GM21526 (cell line): ENCODE measurements around the gene CASP8.
A peak's percentile ranks its signal among the peaks of the same experiment; 100 is the strongest.

Source experiments
- ATAC-seq: cut with Tn5 transposase; IDR thresholded peaks from one replicate; pipeline ENCODE4 v1.9.1; 2021; ENCODE audit warnings: moderate library complexity; ENCODE audit not compliant: unreplicated experiment, low FRiP score

Gene CASP8

DNA sequence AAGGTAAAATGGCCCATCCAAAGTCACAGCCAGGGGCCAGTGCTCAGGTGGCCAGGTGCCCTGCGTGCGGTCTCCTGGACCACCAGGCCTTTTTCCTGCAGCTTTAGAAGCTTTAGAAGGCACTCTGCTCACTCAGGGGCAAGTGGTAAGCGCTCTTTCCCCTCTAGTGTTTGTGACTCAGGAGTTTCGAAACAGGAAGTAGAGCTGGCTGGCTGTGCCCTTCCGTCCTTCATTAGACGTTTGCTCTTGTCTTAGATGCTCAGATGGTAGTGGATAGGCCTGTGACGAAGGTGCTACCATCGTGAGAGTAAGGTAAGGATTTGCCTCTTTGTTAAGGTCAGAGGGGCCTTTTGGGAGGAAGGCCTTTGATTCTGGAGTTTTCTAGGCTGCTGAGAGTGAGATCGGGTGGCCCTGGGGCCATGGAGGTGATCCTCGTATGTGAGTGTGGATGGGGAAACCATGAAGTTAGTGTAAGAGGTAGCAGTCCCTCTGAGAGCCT, at the start of gene CASP8:
Gene CASP8, plus strand, starts transcription at position 235 of the 499 bp plus-strand sequence. CDS start 5,951 bp downstream, outside the sequence.
- ATAC-seq: peak; percentile 36

DNA sequence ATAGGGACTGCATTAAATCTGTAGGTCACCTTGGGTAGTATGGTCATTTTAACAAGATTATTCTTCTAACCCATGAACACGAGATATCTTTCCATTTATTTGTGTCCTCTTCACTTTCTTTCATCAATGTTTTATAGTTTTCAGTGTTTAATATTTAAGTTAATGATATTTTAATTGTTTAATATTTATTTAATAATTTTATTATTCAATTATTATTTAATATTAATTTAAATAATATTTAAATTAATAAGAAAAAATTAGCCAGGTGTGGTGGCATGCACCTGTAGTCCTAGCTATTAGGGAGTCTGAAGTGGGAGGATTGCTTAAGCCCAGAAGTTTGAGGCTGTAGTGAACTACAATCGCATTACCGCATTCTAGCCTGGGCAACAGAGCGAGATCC, 44.4 kb upstream of the CASP8 start:
- no peak for ATAC-seq

DNA sequence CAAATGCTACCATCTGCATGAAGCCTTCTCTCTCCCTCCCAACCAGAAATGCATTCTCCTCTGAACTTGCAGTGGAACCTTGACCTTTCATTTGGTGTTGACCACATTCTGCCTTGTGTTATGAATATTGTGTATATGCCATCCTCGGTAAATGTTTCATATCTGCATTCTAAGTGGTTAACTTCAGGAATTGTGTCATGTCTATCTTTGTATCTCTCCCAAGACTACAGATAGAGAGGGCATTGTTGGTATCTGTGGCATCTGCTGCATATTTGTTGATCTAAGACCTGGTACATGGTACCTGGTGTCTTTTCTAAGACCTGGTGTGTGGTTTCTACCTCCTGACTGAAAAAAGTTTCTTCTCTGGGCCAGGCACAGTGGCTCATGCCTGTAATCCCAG, 43.4 kb upstream of the CASP8 start:
- no peak for ATAC-seq

DNA sequence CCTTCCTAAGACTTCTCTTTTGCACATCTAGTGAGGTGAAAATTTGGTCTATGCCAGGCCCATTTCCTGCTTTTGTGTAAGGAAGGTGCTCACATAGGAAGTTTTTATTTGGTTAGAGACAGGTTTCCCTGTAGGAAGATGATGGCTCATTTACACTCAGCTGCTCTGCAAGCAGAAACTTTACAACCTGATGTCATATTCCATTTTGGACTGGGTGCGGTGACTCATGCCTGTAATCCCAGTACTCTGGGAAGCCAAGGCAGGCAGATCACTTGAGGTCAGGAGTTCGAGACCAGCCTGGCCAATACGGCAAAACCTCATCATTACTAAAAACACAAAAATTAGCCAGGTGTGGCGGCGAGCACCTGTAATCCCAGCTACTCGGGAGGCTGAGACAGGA, 41.6 kb upstream of the CASP8 start:
- no peak for ATAC-seq

DNA sequence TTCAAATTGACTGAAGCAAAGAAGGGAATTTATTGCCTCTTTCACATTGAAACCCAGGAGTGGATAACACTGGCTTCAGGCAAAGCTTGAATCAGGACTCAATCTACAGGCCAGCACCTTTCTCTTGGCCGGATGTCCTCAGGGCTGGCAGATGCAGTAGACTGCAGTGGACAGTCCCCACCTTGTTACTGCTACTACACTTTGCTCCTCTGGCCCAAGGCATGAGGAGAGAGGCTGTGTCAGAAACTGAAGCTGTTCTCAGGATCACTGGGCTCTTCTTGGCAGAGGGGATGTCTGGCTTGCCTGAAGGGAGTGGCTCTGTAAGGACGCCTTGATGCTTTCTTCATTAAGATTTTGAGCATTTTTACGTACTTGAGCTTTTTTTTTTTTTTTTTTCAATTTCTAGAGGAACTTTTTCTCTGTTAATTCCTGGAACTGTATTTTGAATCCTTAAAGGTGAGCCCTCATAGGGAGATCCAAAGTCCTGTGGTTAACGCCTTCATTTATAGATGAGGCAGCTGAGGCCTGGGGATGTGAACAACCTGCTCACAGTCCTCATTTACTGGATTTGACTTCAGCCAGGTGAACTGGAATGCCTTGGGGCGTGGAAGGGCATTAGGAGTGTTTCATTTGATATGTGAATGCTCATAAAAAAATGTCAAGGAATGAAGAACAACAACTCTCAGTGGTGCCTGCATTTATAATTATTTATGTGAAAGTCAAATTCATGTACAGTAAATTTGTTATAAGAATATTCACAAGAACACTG, 40.8 kb upstream of the CASP8 start:
- no peak for ATAC-seq

DNA sequence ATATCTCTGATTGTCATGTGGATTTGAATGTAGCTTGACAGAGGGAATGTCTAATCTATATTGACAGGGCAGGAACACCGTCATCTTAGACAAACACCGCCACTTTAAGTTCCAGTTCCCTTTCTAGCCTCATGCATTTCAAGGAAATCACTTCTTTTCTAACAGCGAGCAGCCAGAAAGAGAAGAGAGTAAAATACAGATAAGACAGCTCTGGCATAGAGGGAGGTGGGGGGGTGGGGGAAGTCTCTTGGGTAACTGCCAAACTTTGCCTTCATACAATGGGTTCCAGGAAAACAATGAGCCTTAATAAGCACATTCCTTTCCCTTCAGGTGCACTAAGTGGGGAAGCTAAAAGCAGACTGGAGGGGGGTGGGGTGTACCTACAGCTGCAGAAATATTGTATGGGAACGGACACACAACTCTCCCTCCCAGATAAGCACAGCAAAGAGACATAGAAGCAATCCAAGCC, 40.2 kb upstream of the CASP8 start:
- no peak for ATAC-seq

DNA sequence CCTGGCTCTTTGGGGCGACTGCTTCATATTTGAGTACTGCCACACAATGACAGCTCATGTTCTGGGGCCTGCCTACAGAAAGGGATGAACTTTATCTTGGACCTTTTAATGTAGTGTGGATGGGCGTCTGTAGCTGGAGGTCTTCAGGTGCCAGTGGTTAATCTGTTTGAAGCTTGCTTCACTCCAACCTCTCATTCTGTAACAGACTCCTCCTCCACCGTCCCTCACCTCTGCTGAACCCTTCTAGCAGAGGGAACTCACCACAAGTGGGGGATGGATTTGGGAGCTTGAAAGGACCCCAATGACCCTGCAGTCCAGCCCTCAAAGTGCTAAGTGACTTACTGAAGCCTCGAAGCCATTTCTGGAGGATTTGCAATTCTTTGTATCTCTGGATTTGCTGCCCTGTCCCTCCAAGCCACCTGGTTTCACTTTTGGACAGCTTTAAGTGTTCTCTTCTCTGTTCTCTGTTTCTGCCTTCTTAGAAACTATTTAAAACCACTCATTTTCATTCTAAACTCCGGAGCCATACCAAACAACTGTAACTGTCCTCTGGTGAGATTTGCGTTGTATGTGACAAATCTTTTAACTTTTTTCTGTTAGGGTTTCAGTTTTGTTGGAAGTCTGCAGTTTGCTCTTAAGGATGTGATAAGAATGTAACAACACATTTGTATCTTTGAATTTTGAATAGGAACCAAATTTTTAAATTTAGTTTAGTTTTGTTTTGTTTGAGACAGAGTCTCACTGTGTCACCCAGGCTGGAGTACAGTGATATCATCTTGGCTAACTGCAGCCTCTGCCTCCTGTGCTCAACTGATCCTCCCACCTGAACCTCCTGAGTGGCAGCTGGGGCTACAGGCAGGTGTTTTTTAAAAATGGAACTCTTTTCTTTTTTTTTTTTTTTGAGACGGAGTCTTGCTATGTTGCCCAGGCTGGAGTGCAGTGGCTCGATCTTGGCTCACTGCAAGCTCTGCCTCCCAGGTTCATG, 37.0 kb upstream of the CASP8 start:
- ATAC-seq: peak; percentile 85

DNA sequence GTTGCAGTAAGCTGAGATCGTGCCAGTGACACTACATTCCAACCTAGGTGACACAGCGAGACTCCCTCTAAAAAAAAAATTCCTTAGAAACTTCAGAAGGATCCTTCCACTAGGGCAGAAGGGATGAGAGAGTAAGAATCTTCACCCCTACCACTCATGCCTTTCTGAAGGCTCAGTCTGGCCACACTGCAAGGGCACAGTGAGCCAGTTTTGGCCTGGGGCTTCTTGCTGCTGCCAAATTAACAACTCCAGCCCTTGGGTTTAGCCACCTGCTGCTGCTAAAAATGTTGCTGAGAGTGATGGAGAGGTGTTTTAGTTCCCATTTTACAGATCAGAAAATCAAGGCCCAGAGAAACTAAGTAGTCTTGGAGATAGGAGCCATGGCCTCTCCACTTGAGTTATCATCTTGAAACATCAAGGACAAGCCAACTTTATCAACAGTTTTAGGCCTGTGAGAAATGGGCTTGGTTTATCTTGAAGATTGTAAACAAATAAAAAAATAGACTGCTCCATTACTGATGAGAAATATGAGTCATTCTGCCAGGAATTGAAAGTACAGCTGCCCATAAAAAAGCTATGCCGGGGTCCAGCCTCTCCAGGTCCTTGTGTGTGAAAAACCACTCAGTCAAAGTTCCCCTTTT, 31.9 kb upstream of the CASP8 start:
- ATAC-seq: no peak

DNA sequence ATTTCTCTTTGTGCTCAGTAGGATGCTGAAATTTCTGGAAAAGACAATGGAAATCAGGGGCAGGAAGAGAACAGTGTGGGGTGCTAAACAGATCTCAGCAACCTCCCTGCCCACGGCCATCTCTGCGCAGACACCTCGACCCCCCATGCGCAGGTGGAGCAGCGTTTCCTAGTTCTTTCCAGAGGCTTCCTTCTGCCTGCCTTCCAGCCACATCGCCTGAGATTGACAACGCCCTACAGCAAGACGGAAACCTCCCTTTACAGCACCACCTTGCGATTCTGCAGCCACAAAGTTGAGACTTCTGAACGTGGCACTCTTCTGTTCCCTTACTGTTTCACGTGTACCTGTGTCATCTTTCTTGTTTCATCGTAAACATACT, 31.4 kb upstream of the CASP8 start:
- ATAC-seq: no peak

DNA sequence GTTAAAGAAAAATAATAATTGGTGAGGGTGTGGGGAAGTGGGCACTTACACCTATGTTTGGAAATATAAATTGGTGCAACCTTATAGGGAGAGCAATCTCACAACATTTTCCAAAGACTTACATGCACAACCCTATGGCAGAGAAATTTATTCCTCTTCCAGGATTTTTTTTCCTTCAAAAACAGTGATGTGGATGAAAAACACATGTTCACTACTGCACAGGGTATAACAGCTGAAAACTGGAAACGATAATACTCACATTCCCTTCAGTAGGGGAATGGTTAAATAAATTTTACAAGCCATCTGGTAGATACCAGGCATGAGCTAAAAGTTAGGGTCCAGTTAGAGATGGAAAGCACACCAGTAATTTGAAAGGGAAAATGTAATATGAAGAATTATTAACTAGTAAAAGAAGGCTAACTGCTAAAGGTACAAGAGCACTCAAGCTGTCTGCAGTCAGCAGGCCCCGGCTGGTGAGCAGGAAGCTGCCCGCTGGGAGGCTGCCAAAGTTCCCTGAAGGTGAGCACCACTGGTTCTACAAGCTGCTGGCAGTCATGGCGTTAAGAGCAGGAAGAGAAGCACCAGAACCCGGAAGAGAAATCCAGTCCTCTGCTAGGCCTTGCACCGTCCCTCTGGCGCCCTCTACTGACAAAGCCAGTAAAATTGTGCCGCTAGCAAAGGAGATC, 28.4 kb upstream of the CASP8 start:
- peak; percentile 52 for ATAC-seq

DNA sequence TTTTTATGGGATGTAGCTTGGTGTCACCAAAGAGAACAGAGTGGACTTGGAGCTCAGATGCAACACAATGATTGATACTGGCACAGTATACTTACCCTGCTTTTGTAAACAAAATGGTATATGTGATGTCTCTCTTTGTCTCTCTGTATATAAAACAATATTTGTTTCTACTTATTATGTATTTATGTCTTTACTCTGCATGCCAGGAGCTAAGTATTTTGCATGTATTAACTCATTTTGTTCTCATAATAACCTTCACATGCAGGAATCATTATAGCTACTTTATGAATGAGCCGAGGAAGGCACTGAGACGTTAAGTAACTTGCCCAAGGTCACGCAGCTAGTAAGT, 27.9 kb upstream of the CASP8 start:
- no peak for ATAC-seq

DNA sequence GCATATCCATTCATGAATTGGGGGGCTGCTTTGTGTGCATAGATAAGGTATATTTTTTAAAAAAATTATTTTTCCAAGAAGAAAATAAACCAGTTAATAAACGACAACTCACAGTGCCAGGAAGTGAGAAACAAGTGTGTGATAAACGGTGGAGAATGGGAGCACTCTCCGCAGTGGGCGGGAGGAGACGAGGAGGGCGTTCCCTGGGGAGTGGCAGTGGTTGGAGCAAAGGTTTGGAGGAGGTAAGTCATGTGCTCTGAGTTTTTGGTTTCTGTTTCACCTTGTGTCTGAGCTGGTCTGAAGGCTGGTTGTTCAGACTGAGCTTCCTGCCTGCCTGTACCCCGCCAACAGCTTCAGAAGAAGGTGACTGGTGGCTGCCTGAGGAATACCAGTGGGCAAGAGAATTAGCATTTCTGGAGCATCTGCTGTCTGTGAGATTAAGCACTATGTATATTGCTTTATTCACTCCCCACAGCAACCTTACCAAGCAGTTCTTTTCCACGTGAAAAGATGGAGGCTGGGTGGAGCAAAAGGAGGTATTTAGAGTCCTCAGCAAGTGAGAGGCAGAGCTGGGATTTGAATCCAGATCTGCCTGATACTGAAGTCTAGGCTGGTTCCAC, 27.0 kb upstream of the CASP8 start:
- peak; percentile 86 for ATAC-seq

DNA sequence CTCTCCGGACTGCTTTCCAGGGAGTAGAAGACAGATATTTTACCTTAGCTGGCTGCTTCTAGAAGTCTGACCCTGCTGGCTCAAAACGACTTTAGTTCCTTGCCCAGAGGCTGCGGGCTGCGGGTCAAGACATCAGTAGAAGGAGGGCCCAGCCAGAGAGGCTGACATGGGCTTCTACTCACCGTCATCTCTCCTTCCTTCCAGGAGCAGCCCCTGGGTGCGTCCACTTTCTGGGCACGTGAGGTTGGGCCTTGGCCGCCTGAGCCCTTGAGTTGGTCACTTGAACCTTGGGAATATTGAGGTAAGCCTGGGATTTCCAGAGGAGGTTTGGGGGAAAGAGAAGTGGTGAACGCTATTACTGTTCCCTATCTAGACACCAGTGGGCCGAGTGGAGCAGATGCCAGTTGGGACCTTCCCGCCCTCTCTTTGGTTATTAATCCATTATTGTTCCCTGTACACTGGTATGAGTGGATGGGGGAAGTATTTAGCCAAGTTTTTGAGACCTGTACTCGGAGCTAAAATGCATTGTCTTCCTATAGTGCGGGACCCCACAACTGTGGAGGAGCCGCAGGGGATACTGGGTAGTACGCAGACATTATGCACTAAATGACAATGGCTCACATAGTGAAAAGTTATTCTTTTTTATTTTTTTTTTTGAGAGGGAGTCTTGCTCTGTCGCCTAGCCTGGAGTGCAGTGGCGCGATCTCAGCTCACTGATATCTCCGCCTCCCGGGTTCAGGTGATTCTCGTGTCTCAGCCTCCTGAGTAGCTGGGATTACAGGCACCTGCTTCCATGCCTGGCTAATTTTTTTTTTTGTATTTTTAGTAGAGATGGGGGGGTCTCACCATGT, 26.3 kb upstream of the CASP8 start:
- peak; percentile 22 for ATAC-seq

DNA sequence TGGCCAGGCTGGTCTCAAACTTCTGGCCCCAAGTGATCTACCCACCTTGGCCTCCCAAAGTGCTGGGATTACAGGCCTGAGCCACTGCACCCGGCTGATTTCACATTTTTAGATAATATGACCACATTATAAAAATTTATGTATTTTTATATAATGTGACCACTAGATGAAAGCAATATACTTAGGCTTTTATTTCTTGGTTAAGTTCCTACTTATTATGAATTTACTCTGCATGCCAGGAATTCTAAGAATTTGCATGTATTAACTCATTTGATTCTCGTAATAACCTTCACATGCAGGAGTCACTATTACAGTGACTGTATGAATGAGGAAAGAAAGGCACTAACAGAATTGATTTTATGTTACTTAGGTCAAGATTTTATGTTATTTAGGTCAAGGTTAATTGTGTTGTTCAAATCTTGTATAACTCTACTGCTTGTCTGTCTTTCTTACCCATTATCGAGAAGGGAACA, 25.6 kb upstream of the CASP8 start:
- no peak for ATAC-seq

DNA sequence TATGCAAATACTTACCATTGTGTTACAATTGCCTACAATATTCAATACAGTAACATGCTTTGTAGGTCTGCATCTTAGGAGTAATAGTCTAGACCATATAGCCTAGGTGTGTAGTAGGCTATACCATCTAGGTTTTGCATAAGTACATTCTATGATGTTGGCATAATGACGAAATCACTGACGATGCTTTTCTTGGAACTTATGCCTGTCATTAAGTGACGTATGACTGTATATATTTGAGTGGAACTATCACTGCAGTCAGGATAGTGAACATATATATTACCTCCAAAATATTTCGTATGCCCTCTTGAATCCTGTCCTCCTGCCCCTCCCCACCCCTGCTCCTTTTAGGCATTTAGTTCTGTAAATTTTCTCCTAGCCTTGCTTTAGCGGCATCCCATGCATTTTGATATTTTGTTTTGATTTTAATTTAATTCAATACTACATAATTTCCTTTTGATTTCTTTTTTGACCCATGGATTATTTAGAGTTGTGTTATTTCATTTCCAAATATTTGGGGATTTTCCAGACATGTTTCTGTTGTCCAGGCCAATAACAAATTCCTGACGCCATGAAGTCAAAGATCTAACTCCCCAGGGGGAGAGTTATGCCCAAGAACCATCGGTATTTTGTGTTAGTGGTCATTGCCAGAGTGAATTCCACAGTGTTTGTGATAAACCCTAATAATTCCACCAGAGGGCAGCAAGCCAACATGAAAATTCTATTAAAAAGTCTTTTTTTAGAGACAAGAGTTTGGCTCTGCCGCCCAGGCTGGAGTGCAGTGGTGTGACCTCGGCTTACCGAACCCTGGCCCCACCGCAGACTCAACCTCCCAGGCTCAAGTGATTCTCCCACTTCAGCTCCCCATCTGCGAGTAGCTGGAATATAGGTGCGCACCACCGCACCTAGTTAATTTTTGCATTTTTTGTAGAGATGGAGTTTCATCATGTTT, 24.2 kb upstream of the CASP8 start:
- ATAC-seq: no peak

DNA sequence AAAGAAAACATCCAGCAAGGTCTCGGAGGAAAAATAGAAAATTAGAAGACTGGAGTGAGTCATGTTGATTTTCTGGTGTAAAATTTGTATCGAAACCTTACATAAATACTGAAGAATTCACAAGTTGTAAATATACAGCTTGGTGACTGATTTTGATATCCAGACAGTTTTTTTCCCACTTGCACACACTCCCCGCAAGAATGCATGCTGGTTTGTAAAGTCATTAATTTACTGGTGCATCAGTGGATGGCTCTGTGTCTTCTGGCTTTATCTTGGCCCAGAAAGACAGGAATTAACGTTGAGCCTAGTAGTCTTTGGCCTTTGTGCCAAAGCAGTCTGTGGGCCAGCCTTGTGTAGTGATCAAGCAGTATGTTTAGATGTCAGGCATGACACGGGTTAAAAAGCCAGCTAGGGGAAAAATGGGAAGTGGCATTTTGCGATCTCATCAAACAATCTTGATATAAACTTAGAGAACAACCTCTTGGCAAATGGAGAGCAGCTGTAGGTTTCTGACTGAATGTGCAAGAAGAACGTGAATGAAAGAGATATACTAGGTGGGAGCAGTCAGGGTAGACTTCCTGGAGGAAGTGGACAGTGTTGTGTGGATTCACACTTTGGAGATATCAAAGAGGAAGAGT, 22.7 kb upstream of the CASP8 start:
- ATAC-seq: no peak
